PC-9 (cell line): ENCODE data around the gene CCDC146. TPM values are rescaled to one million over a fixed set of nuclear protein-coding genes. Genes with fewer than 3 reads are reported as not detected.

Experiments used
- BruUV-seq: library from RNA; stranded (reverse); fragments of 400-500 nt; replicated peaks from 2 replicates; lab custom pipeline; 2021; lab: Mats Ljungman, UMichigan
- CTCF ChIA-PET: fragments of 300-600 bp; sonication (Branson Sonifier 250); formaldehyde crosslinking; loops from one replicate; lab custom pipeline; 2022; ENCODE audit warnings: antibody characterized with exemption; lab: Charles Lee
- POLR2A ChIA-PET: fragments of 300-600 bp; sonication (Branson Sonifier 250); formaldehyde crosslinking; loops from one replicate; lab custom pipeline; 2022; ENCODE audit warnings: antibody characterized with exemption; ENCODE audit not compliant: unreplicated experiment; lab: Charles Lee
- DNase-seq, 2 experiments: peaks; one replicate each; pipeline versions ENCODE4 v3.0.0 to v3.0.0-alpha.2; 2015 to 2022; ENCODE audit warnings: mixed read lengths in 1 of 2
- H2AFZ ChIP-seq: fragments of 200-600 bp; sonication (generic); 2 replicates; pipeline ENCODE4 v1.8.1; 2017; ENCODE audit warnings: antibody characterized with exemption
- H3F3A ChIP-seq: fragments of 200-600 bp; sonication (generic); 2 replicates; pipeline ENCODE4 v1.8.1; 2017; ENCODE audit warnings: antibody characterized with exemption, mild to moderate bottlenecking, low read depth; ENCODE audit not compliant: insufficient read depth
- H3K27ac ChIP-seq: fragments of 200-600 bp; sonication (generic); 2 replicates; pipeline ENCODE4 v1.6.1; 2016; ENCODE audit warnings: mixed run types
- H3K27me3 ChIP-seq: fragments of 200-600 bp; sonication (generic); 2 replicates; pipeline ENCODE4 v1.6.1; 2016; ENCODE audit warnings: low read depth, mixed run types; ENCODE audit not compliant: insufficient read depth
- H3K36me3 ChIP-seq: fragments of 200-600 bp; sonication (generic); 2 replicates; pipeline ENCODE4 v1.6.1; 2016; ENCODE audit warnings: low read depth, mixed run types
- H3K4me1 ChIP-seq: fragments of 200-600 bp; sonication (generic); replicated peaks from 2 replicates; pipeline ENCODE4 v1.6.1; 2016; ENCODE audit warnings: mixed run types; ENCODE audit not compliant: insufficient read depth
- H3K4me2 ChIP-seq: fragments of 200-600 bp; sonication (generic); 2 replicates; pipeline ENCODE4 v1.6.1; 2017; ENCODE audit warnings: mixed run types
- H3K4me3 ChIP-seq: fragments of 200-600 bp; sonication (generic); 2 replicates; pipeline ENCODE4 v1.6.1; 2016; ENCODE audit warnings: mixed run types
- H3K79me2 ChIP-seq: fragments of 200-600 bp; sonication (generic); 2 replicates; pipeline ENCODE4 v1.6.1; 2017; ENCODE audit warnings: low read depth, mixed run types
- H3K9me2 ChIP-seq: fragments of 200-600 bp; sonication (generic); 2 replicates; pipeline ENCODE4 v1.8.1; 2017; ENCODE audit warnings: mild to moderate bottlenecking; ENCODE audit not compliant: insufficient read depth
- H3K9me3 ChIP-seq: fragments of 200-600 bp; sonication (generic); 2 replicates; pipeline ENCODE4 v1.8.1; 2016; ENCODE audit warnings: low read depth; ENCODE audit not compliant: insufficient read depth
- H4K20me1 ChIP-seq: fragments of 200-600 bp; sonication (generic); 2 replicates; pipeline ENCODE4 v1.8.1; 2017; ENCODE audit not compliant: insufficient read depth
- CTCF ChIP-seq: fragments of 200-600 bp; sonication (generic); conservative IDR thresholded peaks from 2 replicates; pipeline ENCODE4 v1.6.1; 2017; ENCODE audit warnings: mixed run types, antibody characterized with exemption, mild to moderate bottlenecking, moderate library complexity
- EZH2 ChIP-seq: fragments of 200-600 bp; sonication (generic); IDR thresholded peaks from 2 replicates; pipeline ENCODE4 v1.8.0; 2017; ENCODE audit warnings: antibody characterized with exemption, low read depth
- intact Hi-C: fragments of 100-400 bp; cut with micrococcal nuclease; formaldehyde crosslinking; loops from one replicate; pipeline ENCODE4 v1.10.0; 2022; ENCODE audit not compliant: unreplicated experiment
- total RNA-seq: library from RNA; stranded (reverse); gene quantifications from 2 replicates; pipeline ENCODE4 v1.2.3, GENCODE V29; 2021

CCDC146 gene
- total RNA-seq, 1 experiment from 2014 or later = 15.9 TPM

GRCh38 chr7:77315182-77315591 is 192.8 kb downstream of the CCDC146 start:
- Histone ChIP-seq H2AFZ (no peak overlapping the region), H3K4me2 (no peak overlapping the region), H3K36me3 (peaks cover 19% of the 10 kb centered on the region; the same call in 1 of the 2 replicates), H3F3A (no peaks in the 10 kb centered on the region), H3K4me1 (peaks cover 14% of the 10 kb centered on the region), H3K9me2 (no peaks in the 10 kb centered on the region), H3K9me3 (no peaks in the 10 kb centered on the region), H4K20me1 (no peaks in the 10 kb centered on the region), H3K27me3 (no peaks in the 10 kb centered on the region), H3K4me3 (no peak overlapping the region), H3K27ac (no peak overlapping the region), H3K79me2 (no peaks in the 10 kb centered on the region)
- no TSS peak for BruUV-seq
- intact Hi-C loops = no loop called here
- TF ChIP-seq CTCF (no peak), EZH2 (no peak)
- DNase-seq = no peak
- ChIA-PET CTCF (no interaction called here), POLR2A (no interaction called here)

GRCh38 chr7:77316219-77316978 is 194.0 kb downstream of the CCDC146 start:
- Histone ChIP-seq H3K9me3 (no peaks in the 10 kb centered on the region), H3K27ac (no peak overlapping the region), H3K4me3 (no peak overlapping the region), H3K9me2 (no peaks in the 10 kb centered on the region), H3K27me3 (no peaks in the 10 kb centered on the region), H3K4me1 (peaks cover 10% of the 10 kb centered on the region), H3K79me2 (no peaks in the 10 kb centered on the region), H2AFZ (no peak overlapping the region), H4K20me1 (no peaks in the 10 kb centered on the region), H3K36me3 (peaks cover 12% of the 10 kb centered on the region; the same call in 1 of the 2 replicates), H3K4me2 (no peak overlapping the region), H3F3A (no peaks in the 10 kb centered on the region)
- POLR2A ChIA-PET = interaction anchor here (0.6 to 0.8 kb wide), 2 partner anchors 15 to 743 kb away, joined by 3 to 5 read pairs; no protein-coding TSS in a partner anchor
- intact Hi-C loops = no loop called here
- no TSS peak for BruUV-seq
- CTCF ChIA-PET = no interaction called here
- no peak for DNase-seq
- TF ChIP-seq CTCF (no peak), EZH2 (no peak)

GRCh38 chr7:77318019-77318418 is 195.6 kb downstream of the CCDC146 start:
- H3K79me2 ChIP-seq = no peaks in the 10 kb centered on the region
- no peaks in the 10 kb centered on the region for H3K9me2 ChIP-seq
- TF ChIP-seq CTCF (no peak), EZH2 (no peak)
- peaks cover 10% of the 10 kb centered on the region for H3K4me1 ChIP-seq
- H4K20me1 ChIP-seq = no peaks in the 10 kb centered on the region
- no peak overlapping the region for H3K4me2 ChIP-seq
- ChIA-PET CTCF (no interaction called here), POLR2A (no interaction called here)
- no peak overlapping the region for H2AFZ ChIP-seq
- intact Hi-C loops = no loop called here
- H3K27ac ChIP-seq = no peak overlapping the region
- no peaks in the 10 kb centered on the region for H3K27me3 ChIP-seq
- no peaks in the 10 kb centered on the region for H3F3A ChIP-seq
- peaks cover 10% of the 10 kb centered on the region; the same call in 1 of the 2 replicates for H3K36me3 ChIP-seq
- no peak for DNase-seq
- no TSS peak for BruUV-seq
- no peaks in the 10 kb centered on the region for H3K9me3 ChIP-seq
- H3K4me3 ChIP-seq = no peak overlapping the region
